DLD1 (cell line): ENCODE data around the gene CP.
"Not testable (repeated sequence)": the region's sequence is repeated elsewhere in the genome, so short reads cannot be mapped to it uniquely, and the experiment has no call there.

Source experiments
- in situ Hi-C: cut with HindIII; loops from 2 replicates; pipeline ENCODE4 v1.10.0; 2017; ENCODE audit warnings: low sequenced_read_pairs

The CP gene

GRCh38 chr3:149227591-149228268 lies 6.1 kb upstream of the CP start:
- in situ Hi-C loops = no loop called here

GRCh38 chr3:149226776-149227175 lies 5.1 kb upstream of the CP start:
- in situ Hi-C loops = no loop called here

- in situ Hi-C loops = no loop called here
Observed at GRCh38 chr3:149224736-149225594, 3.3 kb upstream of the CP start.

- in situ Hi-C loops = no loop called here
Observed at GRCh38 chr3:149223461-149223820, 1.8 kb upstream of the CP start.

GRCh38 chr3:149219380-149220121 lies 2.1 kb downstream of the CP start:
- in situ Hi-C loops = not testable (repeated sequence)

GRCh38 chr3:149217347-149217746 lies 4.3 kb downstream of the CP start:
- in situ Hi-C loops = no loop called here

- in situ Hi-C loops = no loop called here
Observed at GRCh38 chr3:149216193-149216869, 5.3 kb downstream of the CP start.

GRCh38 chr3:149215515-149215914 lies 6.1 kb downstream of the CP start:
- in situ Hi-C loops = no loop called here

GRCh38 chr3:149214702-149215101 lies 6.9 kb downstream of the CP start:
- in situ Hi-C loops = no loop called here

GRCh38 chr3:149212386-149212785 lies 9.2 kb downstream of the CP start:
- in situ Hi-C loops = no loop called here

- in situ Hi-C loops = no loop called here
Observed at GRCh38 chr3:149209431-149209830, 12.2 kb downstream of the CP start.

- in situ Hi-C loops = no loop called here
Observed at GRCh38 chr3:149207475-149207874, 14.2 kb downstream of the CP start.

- in situ Hi-C loops = no loop called here
Observed at GRCh38 chr3:149204390-149204991, 17.1 kb downstream of the CP start.

GRCh38 chr3:149203758-149204157 lies 17.9 kb downstream of the CP start:
- in situ Hi-C loops = no loop called here

- in situ Hi-C loops = no loop called here
Observed at GRCh38 chr3:149199474-149199873, 22.2 kb downstream of the CP start.

GRCh38 chr3:149198611-149199010 lies 23.0 kb downstream of the CP start:
- in situ Hi-C loops = no loop called here

- in situ Hi-C loops = no loop called here
Observed at GRCh38 chr3:149197669-149198068, 24.0 kb downstream of the CP start.

GRCh38 chr3:149196805-149197592 lies 24.6 kb downstream of the CP start:
- in situ Hi-C loops = not testable (repeated sequence)

- in situ Hi-C loops = no loop called here
Observed at GRCh38 chr3:149195221-149195620, 26.4 kb downstream of the CP start.

- in situ Hi-C loops = no loop called here
Observed at GRCh38 chr3:149188494-149188893, 33.1 kb downstream of the CP start.
